GM12872 (cell line): ENCODE measurements around the gene PNMT.

Experiments used
- CTCF ChIP-seq: IDR thresholded peaks from 3 replicates; pipeline ENCODE4 v1.5.1; 2011; ENCODE audit warnings: low read depth, mild to moderate bottlenecking, low read length, moderate library complexity; ENCODE audit not compliant: insufficient read depth

Gene PNMT

GRCh38 chr17:39709319-39709997, 41.2 kb downstream of the PNMT start:
- TF ChIP-seq CTCF, result no peak

- TF ChIP-seq CTCF, result no peak
These were observed 42.0 kb downstream of the PNMT start for GRCh38 chr17:39709998-39710964.

DNA sequence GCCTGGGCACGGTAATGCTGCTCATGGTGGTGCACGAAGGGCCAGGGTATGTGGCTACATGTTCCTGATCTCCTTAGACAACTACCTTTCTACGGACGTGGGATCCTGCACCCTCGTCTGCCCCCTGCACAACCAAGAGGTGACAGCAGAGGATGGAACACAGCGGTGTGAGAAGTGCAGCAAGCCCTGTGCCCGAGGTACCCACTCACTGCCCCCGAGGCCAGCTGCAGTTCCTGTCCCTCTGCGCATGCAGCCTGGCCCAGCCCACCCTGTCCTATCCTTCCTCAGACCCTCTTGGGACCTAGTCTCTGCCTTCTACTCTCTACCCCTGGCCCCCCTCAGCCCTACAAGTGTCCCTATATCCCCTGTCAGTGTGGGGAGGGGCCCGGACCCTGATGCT, 43.6 kb downstream of the PNMT start:
- TF ChIP-seq CTCF, result no peak

- TF ChIP-seq CTCF, result no peak
These were observed 46.0 kb downstream of the PNMT start for GRCh38 chr17:39714234-39714633.

DNA sequence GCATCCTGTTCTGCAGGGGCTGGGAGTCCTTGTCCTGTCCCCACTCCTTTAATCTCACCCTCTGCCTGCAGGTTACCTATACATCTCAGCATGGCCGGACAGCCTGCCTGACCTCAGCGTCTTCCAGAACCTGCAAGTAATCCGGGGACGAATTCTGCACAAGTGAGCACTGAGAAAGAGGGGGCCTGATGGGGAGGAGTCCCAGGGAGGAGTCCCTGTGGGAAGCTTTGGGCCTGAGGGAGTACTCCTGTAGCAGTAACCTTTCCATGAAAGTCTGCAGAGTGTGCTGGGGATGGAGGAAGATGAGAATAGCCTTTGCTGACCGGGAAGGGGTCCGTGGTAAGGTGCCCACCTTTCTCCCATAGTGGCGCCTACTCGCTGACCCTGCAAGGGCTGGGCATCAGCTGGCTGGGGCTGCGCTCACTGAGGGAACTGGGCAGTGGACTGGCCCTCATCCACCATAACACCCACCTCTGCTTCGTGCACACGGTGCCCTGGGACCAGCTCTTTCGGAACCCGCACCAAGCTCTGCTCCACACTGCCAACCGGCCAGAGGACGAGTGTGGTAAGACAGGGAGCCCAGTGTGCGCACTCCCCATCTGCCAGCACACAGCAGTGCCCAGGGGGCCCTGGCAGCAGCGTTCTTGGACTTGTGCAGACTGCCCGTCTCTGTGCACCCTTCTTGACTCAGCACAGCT, 47.3 kb downstream of the PNMT start:
- no peak for TF ChIP-seq CTCF

- no peak for TF ChIP-seq CTCF
These were observed 48.0 kb downstream of the PNMT start for GRCh38 chr17:39716073-39716818.
